GM19468 (cell line): ENCODE data around the gene MUC21.
"Not testable (repeated sequence)": the region's sequence is repeated elsewhere in the genome, so short reads cannot be mapped to it uniquely, and the experiment has no call there.

ENCODE experiments used
- ATAC-seq: cut with Tn5 transposase; IDR thresholded peaks from one replicate; pipeline ENCODE4 v1.9.1; 2021; ENCODE audit warnings: mild to moderate bottlenecking, moderate library complexity, moderate number of reproducible peaks; ENCODE audit not compliant: unreplicated experiment; ENCODE audit errors: extremely low read depth

Gene MUC21

DNA sequence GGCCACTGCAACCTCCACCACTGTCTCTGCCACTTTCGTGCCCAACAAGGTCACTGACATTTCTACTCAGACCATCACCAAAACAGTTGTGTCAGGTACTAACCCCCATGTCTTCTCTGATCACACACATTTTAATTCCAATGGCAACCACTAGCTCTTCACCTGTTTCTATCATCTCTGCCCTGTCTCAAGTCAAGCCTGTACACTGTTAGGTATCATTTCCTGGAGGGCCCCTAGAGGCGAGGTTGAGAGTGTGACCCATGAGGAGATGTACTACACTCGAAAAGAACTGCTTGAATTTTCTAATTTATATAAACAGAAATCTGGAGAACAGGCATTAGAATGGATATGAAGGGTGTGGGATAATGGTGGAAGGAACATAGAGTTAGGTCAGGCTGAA lies 17.4 kb upstream of the MUC21 start:
- ATAC-seq = no peak

DNA sequence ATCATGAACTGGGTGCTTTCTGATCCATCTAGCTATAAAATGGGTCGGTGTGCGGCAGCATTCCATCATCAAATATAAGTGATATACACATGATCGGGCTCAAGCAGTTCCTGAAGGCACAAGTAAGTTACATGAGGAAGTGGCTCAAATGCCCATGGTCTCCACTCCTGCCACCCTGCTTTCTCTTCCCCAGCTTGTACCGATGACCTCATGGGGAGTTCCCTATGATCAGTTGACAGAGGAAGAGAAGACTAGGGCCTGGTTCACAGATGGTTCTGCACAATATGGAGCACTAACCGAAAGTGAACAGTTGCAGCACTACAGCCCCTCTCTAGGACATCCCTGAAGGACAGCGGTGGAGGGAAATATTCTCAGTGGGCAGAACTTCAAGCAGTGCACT lies 14.3 kb upstream of the MUC21 start:
- ATAC-seq = not testable (repeated sequence)

DNA sequence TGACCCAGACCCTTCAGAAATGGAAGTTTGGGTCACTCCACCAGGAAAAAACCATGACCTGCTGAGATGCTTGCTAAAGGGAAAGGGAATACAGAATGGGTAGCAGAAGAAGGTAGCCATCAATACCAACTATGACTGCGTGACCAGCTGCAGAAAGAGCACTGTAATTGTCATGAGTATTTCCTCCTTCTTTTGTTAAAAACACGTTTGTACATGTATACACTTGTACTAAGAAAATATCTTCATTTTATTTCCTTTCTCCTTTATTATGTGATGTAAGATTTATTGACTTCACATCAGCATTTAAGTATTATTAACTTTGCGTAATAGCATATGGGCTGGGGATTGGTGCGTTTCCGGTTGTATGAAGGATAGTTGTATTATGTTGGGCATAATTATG lies 12.6 kb upstream of the MUC21 start:
- no peak for ATAC-seq

DNA sequence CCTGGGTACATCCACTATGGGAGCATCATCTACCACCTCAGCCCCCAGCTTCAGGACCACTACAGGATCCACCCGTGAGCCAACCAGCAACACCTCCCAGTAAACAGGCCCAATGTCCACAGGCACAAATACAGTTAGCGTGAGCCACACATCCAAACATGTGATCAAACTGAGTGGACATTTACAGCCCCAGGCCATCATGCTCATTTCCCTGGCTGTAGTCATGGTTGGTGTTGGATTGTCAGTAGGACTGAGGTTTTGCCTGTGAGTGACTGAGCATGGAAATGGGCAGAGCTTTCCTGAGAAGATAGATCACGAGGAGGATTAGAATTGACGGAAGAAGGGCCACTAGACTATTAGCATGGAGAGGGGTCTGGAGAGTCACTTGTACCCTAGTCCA lies 10.7 kb upstream of the MUC21 start:
- no peak for ATAC-seq

DNA sequence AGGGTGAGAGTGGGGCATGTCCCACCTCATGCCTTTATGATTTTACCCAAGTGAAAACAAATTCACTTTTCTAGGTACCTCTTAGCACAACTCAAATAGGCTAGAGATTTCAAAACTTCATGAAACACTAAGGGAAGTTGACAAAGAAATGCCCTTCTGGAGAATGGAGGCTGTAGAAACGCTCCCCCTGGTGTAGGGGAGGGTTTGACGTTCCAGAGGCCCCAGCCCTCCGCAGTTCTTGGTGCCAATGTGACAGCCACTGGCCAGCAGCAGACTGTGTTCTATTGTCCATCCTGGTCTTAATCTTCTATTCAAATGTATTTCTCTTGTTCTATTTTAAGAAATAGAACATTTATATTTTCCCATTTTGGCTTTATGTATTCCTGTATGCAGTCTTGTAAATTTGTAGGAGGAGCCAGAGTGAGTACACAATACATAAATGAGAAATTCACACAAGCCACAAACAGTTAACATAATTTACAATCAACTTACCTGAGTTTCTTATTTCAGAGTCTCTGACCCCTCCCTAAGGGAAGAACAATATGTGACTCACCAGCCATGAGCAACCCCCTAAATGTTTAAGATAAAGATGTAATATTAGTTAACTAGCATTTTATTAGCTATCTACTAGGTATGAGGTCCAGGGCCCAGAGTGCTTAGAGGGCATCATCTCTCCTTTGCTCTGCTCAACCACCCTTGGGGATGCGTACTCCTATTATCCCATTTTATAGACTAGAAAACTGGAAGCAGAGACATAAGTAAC lies 8.8 kb upstream of the MUC21 start:
- no peak for ATAC-seq

DNA sequence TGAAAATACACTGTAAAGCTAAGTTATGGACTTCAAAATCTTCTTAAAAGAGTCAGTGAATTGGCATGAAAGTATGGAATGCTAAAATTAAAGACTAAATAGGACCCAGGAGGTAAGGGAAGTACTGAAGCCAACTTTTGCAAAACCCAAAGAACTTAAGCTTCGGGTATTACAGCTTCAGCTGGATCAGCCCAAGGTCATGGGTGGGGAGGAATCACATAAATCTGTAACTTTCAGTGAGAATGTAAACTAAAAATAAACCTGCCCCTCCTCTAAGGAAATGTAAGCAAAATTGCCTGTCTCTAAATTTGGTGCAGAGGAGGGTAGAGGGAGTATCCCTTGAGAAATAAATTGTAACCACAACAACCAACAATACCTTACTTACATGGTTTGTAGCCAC lies 4.4 kb upstream of the MUC21 start:
- ATAC-seq = no peak

DNA sequence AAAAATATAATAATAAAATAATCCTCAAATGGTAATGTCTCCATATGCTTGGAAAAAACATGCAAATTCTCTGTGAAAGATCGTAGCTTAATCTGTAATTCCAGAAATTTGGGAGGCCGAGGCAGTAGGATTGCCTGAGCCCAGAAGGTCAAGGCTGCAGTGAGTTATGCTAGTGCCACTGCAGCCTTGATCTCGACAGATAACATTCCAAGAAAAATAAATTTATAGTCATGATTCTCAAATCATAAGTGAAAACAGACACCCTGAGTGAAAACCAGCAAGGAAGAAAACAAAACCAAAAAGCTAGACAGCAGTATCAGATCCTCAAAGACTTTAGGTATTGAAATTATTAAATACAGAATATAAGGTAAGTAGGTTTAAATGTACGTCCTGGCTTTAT lies 3.8 kb upstream of the MUC21 start:
- no peak for ATAC-seq

DNA sequence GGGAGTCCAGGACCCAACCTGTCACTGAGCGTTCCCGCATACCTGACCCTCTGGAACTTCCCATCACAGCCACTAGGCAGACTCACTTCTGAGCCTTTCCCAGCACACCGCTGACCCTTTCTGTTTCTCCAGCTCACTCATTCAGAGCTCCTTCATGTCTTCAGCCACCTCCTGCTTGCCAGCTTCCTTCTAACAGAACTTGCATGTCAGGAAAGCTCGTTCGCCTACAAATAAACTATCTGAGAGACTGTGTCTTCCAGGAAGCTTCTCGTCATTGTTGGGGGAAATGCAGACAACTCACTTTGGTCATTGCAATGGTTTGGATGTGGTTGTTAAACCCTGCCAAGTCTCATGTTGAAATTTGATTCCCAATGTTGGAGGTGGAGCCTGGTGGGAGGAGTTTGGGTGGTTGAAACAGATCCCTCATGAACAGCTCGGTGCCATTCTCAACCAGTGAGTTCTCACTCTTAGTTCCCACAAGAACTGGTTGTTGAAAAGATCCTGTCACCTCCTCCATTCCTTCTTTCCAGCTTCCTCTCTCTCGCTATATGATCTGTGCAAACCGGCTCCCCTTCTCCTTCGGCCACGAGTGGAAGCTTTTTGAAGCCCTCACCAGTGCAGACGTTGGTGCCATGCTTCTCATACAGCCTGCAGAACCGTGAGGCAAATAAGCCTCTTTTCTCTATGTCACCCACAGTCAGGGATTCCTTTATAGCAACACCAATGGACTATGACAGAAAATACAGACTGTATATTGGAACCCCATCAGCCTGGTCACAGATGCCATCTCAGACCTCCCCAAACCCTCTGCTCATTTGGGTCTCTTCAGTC lies 1.4 kb upstream of the MUC21 start:
- no peak for ATAC-seq

DNA sequence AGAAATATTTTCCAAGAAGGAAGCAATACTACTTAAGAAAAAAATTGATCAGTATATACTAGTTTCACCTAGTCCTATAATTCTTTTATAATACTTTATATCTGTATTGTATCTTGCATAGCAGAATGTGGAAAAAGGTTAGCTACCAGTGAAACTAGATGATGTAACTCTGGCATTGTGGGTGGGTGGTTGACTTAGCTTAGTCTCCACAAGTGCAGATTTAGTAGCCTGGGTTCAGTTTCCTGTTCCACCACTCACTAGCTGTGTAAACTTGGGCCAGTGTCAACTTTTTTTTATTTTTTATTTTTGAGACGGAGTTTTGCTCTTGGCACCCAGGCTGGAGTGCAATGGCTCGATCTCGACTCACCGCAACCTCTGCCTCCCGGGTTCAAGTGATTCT lies 2.0 kb downstream of the MUC21 start:
- ATAC-seq = no peak

DNA sequence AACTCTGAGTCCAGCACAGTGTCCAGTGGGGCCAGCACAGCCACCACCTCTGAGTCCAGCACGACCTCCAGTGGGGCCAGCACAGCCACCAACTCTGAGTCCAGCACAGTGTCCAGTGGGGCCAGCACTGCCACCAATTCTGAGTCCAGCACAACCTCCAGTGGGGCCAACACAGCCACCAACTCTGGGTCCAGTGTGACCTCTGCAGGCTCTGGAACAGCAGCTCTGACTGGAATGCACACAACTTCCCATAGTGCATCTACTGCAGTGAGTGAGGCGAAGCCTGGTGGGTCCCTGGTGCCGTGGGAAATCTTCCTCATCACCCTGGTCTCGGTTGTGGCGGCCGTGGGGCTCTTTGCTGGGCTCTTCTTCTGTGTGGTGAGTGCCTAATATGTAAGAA lies 3.8 kb downstream of the MUC21 start:
- ATAC-seq = no peak

DNA sequence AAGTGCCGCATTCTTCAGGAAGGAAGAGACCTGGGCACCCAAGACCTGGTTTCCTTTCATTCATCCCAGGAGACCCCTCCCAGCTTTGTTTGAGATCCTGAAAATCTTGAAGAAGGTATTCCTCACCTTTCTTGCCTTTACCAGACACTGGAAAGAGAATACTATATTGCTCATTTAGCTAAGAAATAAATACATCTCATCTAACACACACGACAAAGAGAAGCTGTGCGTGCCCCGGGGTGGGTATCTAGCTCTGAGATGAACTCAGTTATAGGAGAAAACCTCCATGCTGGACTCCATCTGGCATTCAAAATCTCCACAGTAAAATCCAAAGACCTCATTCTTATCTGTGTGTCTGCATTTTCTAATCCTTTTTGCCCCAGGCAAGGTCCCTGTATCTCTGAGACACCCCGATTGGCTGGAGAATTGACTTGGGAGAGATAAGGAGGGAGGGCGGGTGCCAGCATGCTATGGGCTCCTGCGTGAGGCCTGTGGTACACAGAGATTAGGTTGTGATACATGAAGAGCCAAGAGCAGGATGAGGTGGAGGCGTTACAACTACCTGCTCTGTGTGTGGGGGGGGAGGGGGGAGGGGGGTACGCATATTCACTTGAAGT lies 4.8 kb downstream of the MUC21 start:
- no peak for ATAC-seq

DNA sequence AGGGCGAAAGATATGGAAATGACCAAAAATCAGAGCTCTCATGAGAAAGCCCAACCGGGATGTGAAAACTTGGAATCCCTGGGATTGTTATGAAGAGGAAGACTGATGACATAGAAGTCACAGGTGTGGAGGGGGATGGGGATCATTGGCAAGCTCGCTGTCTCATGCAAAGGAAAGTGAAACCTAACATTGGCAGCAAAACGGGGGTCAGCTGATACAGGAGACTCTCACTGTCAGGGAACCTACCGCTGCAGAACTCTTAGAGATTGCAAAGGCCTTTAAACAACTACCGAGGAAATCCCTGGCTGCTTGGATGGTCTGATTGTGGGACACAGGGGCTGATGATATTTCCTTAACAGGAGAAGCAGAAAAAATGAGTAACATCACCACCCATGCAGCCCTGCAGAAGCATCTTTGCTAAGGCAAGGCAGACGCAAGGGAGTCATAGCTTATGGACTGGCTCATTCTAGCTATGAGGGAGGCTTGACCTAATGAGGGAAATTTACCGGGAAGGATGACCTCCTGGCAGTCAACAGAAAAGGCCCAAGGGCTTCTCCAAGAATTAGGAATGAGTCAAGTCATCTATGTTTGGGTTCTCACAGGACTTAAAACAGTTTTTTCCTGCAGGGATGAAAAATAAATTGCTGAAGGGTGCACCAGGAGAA lies 7.0 kb downstream of the MUC21 start:
- ATAC-seq = no peak

DNA sequence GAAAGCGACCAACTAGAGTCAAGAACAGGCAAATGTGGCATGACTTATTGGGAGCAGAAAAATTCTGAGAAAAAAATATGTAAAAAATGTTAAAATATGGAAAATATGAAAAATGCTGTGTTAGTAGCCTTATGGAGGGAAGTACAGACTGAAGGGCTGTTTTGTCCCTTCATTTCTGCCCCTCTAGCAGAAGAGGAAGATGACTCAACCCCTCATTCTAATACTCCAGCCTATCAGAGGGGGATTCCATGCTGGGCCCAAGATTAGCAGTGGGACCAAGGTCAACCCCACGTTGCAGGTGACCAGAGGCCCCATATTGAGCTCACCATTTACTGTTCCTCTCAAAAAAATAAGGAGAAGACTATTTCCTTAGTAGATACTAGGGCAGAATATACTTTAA lies 8.4 kb downstream of the MUC21 start:
- ATAC-seq = no peak

DNA sequence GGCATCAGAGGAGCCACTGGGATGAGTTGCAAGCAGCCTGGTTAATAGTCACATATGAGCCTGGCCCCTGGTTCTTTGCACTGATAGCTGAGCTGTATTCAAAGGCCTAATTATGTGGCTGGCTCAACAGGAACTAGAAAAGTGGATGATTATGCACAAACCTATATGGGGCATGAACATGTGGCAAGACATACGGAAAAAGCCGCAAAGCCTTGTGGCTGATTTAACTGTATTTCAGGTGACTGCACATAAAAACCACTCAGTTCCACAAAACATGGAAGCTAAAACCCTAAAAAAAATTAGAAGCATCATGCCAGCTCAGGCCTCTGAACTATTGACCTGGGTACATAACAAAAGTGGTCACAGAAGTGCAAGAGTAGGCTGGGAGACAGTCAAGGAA lies 13.8 kb downstream of the MUC21 start:
- ATAC-seq = no peak

DNA sequence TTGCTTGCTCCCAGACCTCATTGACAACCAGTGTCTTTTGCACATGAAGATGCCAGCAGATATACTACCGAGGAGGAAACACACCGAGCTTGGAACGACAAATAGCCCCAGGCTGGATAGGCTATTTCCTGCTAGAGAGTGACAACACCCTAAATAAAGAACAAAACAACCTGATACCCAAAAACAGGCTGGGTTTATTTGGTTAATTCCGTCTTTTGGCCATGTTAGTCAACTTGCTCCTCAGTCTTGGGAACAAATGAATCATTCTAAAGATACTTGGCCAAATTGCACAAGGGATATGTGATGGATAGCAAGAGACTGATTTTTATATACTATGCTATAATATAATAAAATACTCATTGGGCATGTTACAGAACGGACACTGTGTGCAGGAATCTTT lies 15.3 kb downstream of the MUC21 start:
- ATAC-seq = no peak

DNA sequence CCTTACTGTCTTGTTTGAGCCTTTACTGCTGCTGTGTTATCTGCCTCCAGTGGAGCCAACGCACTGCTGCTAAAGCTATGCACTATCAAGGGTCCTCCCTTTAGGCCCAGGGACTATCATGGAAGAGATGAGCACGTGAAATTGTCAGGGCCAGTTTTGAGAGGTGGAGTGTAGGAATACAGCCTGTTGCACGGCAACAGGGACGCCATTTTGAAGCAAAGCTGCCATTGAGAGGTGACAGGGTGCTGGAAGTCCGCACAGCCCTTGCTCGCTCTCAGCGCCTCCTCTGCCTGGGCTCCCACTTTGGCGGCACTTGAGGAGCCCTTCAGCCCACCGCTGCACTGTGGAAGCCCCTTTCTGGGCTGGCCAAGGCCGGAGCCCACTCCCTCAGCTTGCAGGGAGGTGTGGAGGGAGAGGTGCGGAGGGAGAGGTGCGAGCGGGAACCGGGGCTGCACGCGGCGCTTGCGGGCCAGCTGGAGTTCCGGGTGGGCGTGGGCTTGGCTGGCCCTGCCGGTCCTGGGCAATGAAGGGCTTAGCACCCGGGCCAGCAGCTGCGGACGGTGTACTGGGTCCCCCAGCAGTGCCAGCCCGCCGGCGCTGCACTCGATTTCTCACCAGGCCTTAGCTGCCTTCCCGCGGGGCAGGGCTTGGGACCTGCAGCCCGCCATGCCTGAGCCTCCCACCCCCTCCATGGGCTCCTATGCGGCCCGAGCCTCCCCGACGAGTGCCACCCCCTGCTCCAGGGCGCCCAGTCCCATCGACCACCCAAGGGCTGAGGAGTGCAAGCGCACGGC lies 16.7 kb downstream of the MUC21 start:
- ATAC-seq = not testable (repeated sequence)

DNA sequence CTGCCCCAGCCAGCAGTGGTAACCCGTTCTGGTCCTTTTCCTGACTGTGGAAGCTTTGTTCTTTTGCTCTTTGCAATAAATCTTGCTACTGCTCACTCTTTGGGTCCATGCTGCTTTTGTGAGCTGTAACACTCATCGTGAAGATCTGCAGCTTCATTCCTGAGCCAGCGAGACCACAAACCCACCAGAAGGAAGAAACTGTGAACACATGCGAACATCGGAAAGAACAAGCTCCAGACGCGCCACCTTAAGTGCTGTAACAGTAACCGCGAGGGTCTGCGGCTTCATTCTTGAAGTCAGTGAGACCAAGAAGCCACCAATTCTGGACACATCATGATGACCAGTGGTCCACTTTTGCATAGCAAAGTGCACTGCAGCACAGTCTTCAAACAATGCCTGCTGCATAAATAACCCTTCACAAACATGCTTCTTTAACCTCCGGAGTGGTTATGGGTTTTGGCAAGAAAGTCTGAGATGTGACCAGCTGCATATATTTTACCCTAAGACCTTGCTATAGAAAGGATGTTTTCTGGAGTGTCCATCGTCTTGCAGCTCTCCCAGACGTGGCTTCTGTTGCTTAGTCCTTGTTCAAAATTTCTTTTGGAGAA lies 17.9 kb downstream of the MUC21 start:
- ATAC-seq = no peak

DNA sequence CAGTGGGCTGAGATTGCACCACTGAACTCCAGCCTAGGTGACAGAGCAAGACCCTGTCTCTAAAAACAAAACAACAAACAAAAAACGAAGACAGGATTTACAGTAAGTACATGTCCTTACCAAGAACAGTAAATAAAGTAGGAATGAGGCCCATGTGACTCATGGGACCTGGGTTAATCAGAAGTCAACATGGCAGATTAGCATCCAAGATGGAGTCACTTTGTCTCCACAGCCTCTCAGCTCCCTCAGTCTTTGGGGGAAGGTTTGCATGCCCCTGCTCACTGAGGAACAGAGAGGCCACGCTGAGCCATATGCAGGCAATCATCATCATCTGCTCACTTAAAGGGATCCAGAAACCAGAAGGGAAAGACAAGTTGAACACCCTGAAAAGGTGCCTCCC lies 19.0 kb downstream of the MUC21 start:
- ATAC-seq = no peak

DNA sequence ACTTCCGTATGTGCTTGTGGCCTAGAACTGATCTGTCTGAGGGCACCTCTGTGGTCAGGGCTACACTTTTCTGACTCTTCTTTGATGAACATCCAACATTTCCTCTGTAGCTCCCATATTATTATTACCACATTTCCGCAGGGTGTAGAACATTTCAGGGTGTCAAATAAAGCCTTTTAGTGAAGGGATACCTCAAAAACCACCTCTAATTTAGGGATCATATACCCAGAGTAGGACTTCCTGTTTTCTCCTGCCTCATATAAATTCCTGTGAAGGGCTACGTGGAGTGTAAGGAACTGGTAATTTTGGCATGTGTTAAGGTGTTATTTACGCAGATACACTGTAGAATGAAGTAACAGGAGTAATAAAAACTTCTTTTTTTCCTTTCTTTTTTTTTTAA lies 21.3 kb downstream of the MUC21 start:
- no peak for ATAC-seq
